Activated CD4-positive, alpha-beta T cell treated with anti-CD3 and anti-CD28 coated beads for 1 hour (primary cell): Measurements from ENCODE around the gene PPP2R5A.
"Not testable (repeated sequence)": the region's sequence is repeated elsewhere in the genome, so short reads cannot be mapped to it uniquely, and the experiment has no call there.

Experiments
- DNase-seq: peaks from one replicate; pipeline ENCODE4 v3.0.0-alpha.2; 2020

Gene PPP2R5A

GRCh38 chr1:212269306-212269705 lies 15.9 kb upstream of the PPP2R5A start:
- DNase-seq: no peak

GRCh38 chr1:212270564-212270963 lies 14.6 kb upstream of the PPP2R5A start:
- no peak for DNase-seq

GRCh38 chr1:212271234-212271633 lies 14.0 kb upstream of the PPP2R5A start:
- DNase-seq: no peak

- no peak for DNase-seq
These were observed 13.3 kb upstream of the PPP2R5A start for GRCh38 chr1:212271823-212272485.

- no peak for DNase-seq
These were observed 3.6 kb upstream of the PPP2R5A start for GRCh38 chr1:212281590-212281989.

- no peak for DNase-seq
These were observed 1.5 kb upstream of the PPP2R5A start for GRCh38 chr1:212283741-212284140.

GRCh38 chr1:212284332-212284743 lies 872 bp upstream of the PPP2R5A start:
- DNase-seq: no peak

GRCh38 chr1:212285685-212286555 lies 710 bp downstream of the PPP2R5A start:
- peak; percentile 56 for DNase-seq

- no peak for DNase-seq
These were observed 1.4 kb downstream of the PPP2R5A start for GRCh38 chr1:212286556-212287131.

- no peak for DNase-seq
These were observed 2.2 kb downstream of the PPP2R5A start for GRCh38 chr1:212287261-212287895.

- DNase-seq: not testable (repeated sequence)
These were observed 2.8 kb downstream of the PPP2R5A start for GRCh38 chr1:212287995-212288394.

- DNase-seq: no peak
These were observed 3.4 kb downstream of the PPP2R5A start for GRCh38 chr1:212288615-212289014.

GRCh38 chr1:212289262-212290077 lies 4.3 kb downstream of the PPP2R5A start:
- DNase-seq: no peak

GRCh38 chr1:212290608-212291007 lies 5.4 kb downstream of the PPP2R5A start:
- DNase-seq: no peak

GRCh38 chr1:212291505-212292134 lies 6.4 kb downstream of the PPP2R5A start:
- no peak for DNase-seq

GRCh38 chr1:212292250-212293105 lies 7.3 kb downstream of the PPP2R5A start:
- DNase-seq: no peak

- DNase-seq: no peak
These were observed 8.4 kb downstream of the PPP2R5A start for GRCh38 chr1:212293579-212293978.

- no peak for DNase-seq
These were observed 9.8 kb downstream of the PPP2R5A start for GRCh38 chr1:212294983-212295382.

- no peak for DNase-seq
These were observed 10.4 kb downstream of the PPP2R5A start for GRCh38 chr1:212295579-212295978.

- DNase-seq: no peak
These were observed 12.1 kb downstream of the PPP2R5A start for GRCh38 chr1:212297338-212297737.

- DNase-seq: no peak
These were observed 16.4 kb downstream of the PPP2R5A start for GRCh38 chr1:212301580-212301979.
